ENCODE measurements around the gene ASS1.

The ASS1 gene

GRCh38 chr9:130450344-130451003 is 5.7 kb downstream of the ASS1 start:
- Histone ChIP-seq H3K36me3 (ENCODE audit: insufficient read depth, low read depth, low read length) (peaks cover 6% of the 10 kb centered on the region; the same call in 1 of the 2 replicates), H3K27ac (ENCODE audit: low read length) (no peak overlapping the region), H3K27me3 (ENCODE audit: insufficient read depth, low read length) (peaks cover 22% of the 10 kb centered on the region), H3K9me3 (ENCODE audit: insufficient read depth, low read depth, low read length) (no peaks in the 10 kb centered on the region), H3K4me1 (ENCODE audit: insufficient read depth, low read length) (peaks cover 25% of the 10 kb centered on the region), H3K4me3 (ENCODE audit: low read length) (no peak overlapping the region), H3K9ac (ENCODE audit: low read depth, low read length) (no peak overlapping the region)

- Histone ChIP-seq H3K4me1 (ENCODE audit: insufficient read depth, low read length) (peaks cover 22% of the 10 kb centered on the region), H3K36me3 (ENCODE audit: insufficient read depth, low read depth, low read length) (peaks cover 6% of the 10 kb centered on the region; the same call in 1 of the 2 replicates), H3K27me3 (ENCODE audit: insufficient read depth, low read length) (peaks cover 17% of the 10 kb centered on the region), H3K9me3 (ENCODE audit: insufficient read depth, low read depth, low read length) (no peaks in the 10 kb centered on the region), H3K27ac (ENCODE audit: low read length) (no peak overlapping the region), H3K9ac (ENCODE audit: low read depth, low read length) (no peak overlapping the region), H3K4me3 (ENCODE audit: low read length) (no peak overlapping the region)
These were observed 6.2 kb downstream of the ASS1 start for GRCh38 chr9:130451004-130451390.

GRCh38 chr9:130451509-130452388 is 7.0 kb downstream of the ASS1 start:
- Histone ChIP-seq H3K4me1 (ENCODE audit: insufficient read depth, low read length) (peaks cover 16% of the 10 kb centered on the region), H3K27ac (ENCODE audit: low read length) (no peak overlapping the region), H3K9ac (ENCODE audit: low read depth, low read length) (no peak overlapping the region; the same call in 1 of the 2 replicates), H3K36me3 (ENCODE audit: insufficient read depth, low read depth, low read length) (peaks cover 6% of the 10 kb centered on the region; the same call in 1 of the 2 replicates), H3K4me3 (ENCODE audit: low read length) (no peak overlapping the region), H3K27me3 (ENCODE audit: insufficient read depth, low read length) (peaks cover 12% of the 10 kb centered on the region), H3K9me3 (ENCODE audit: insufficient read depth, low read depth, low read length) (no peaks in the 10 kb centered on the region)

- Histone ChIP-seq H3K4me1 (ENCODE audit: insufficient read depth, low read length) (peaks cover 5% of the 10 kb centered on the region; the same call in 1 of the 2 replicates), H3K9ac (ENCODE audit: low read depth, low read length) (no peak overlapping the region), H3K27me3 (ENCODE audit: insufficient read depth, low read length) (peaks cover under 1% of the 10 kb centered on the region; the same call in 1 of the 2 replicates), H3K4me3 (ENCODE audit: low read length) (no peak overlapping the region), H3K9me3 (ENCODE audit: insufficient read depth, low read depth, low read length) (no peaks in the 10 kb centered on the region), H3K36me3 (ENCODE audit: insufficient read depth, low read depth, low read length) (peaks cover 6% of the 10 kb centered on the region; the same call in 1 of the 2 replicates), H3K27ac (ENCODE audit: low read length) (no peak overlapping the region)
These were observed 8.1 kb downstream of the ASS1 start for GRCh38 chr9:130452835-130453234.

- no peaks in the 10 kb centered on the region for H3K27me3 ChIP-seq (ENCODE audit: insufficient read depth, low read length)
- no peaks in the 10 kb centered on the region for H3K9me3 ChIP-seq (ENCODE audit: insufficient read depth, low read depth, low read length)
- no peak overlapping the region for H3K4me3 ChIP-seq (ENCODE audit: low read length)
- H3K36me3 ChIP-seq (ENCODE audit: insufficient read depth, low read depth, low read length), result peaks cover 6% of the 10 kb centered on the region; the same call in 1 of the 2 replicates
- no peaks in the 10 kb centered on the region; the same call in 1 of the 2 replicates for H3K4me1 ChIP-seq (ENCODE audit: insufficient read depth, low read length)
- no peak overlapping the region for H3K9ac ChIP-seq (ENCODE audit: low read depth, low read length)
- H3K27ac ChIP-seq (ENCODE audit: low read length), result no peak overlapping the region
These were observed 8.7 kb downstream of the ASS1 start for GRCh38 chr9:130453487-130453886.

GRCh38 chr9:130454096-130454811 is 9.5 kb downstream of the ASS1 start:
- H3K27ac ChIP-seq (ENCODE audit: low read length), result no peak overlapping the region
- H3K4me3 ChIP-seq (ENCODE audit: low read length), result no peak overlapping the region
- H3K27me3 ChIP-seq (ENCODE audit: insufficient read depth, low read length), result no peaks in the 10 kb centered on the region
- H3K9ac ChIP-seq (ENCODE audit: low read depth, low read length), result no peak overlapping the region
- H3K36me3 ChIP-seq (ENCODE audit: insufficient read depth, low read depth, low read length), result peaks cover 6% of the 10 kb centered on the region; the same call in 1 of the 2 replicates
- H3K4me1 ChIP-seq (ENCODE audit: insufficient read depth, low read length), result no peaks in the 10 kb centered on the region; the same call in 1 of the 2 replicates
- H3K9me3 ChIP-seq (ENCODE audit: insufficient read depth, low read depth, low read length), result no peaks in the 10 kb centered on the region

GRCh38 chr9:130454812-130455325 is 10.1 kb downstream of the ASS1 start:
- Histone ChIP-seq H3K36me3 (ENCODE audit: insufficient read depth, low read depth, low read length) (peaks cover 6% of the 10 kb centered on the region; the same call in 1 of the 2 replicates), H3K9me3 (ENCODE audit: insufficient read depth, low read depth, low read length) (no peaks in the 10 kb centered on the region), H3K4me3 (ENCODE audit: low read length) (no peak overlapping the region), H3K27ac (ENCODE audit: low read length) (no peak overlapping the region), H3K9ac (ENCODE audit: low read depth, low read length) (no peak overlapping the region), H3K27me3 (ENCODE audit: insufficient read depth, low read length) (no peaks in the 10 kb centered on the region), H3K4me1 (ENCODE audit: insufficient read depth, low read length) (no peaks in the 10 kb centered on the region; the same call in 1 of the 2 replicates)

- Histone ChIP-seq H3K27me3 (ENCODE audit: insufficient read depth, low read length) (no peaks in the 10 kb centered on the region), H3K4me1 (ENCODE audit: insufficient read depth, low read length) (no peaks in the 10 kb centered on the region), H3K9me3 (ENCODE audit: insufficient read depth, low read depth, low read length) (no peaks in the 10 kb centered on the region), H3K9ac (ENCODE audit: low read depth, low read length) (no peak overlapping the region), H3K4me3 (ENCODE audit: low read length) (no peak overlapping the region), H3K27ac (ENCODE audit: low read length) (no peak overlapping the region), H3K36me3 (ENCODE audit: insufficient read depth, low read depth, low read length) (peaks cover 6% of the 10 kb centered on the region; the same call in 1 of the 2 replicates)
These were observed 13.5 kb downstream of the ASS1 start for GRCh38 chr9:130458027-130458803.

GRCh38 chr9:130458804-130459067 is 14.0 kb downstream of the ASS1 start:
- no peaks in the 10 kb centered on the region for H3K27me3 ChIP-seq (ENCODE audit: insufficient read depth, low read length)
- no peak overlapping the region for H3K9ac ChIP-seq (ENCODE audit: low read depth, low read length)
- H3K27ac ChIP-seq (ENCODE audit: low read length), result no peak overlapping the region
- no peak overlapping the region for H3K4me3 ChIP-seq (ENCODE audit: low read length)
- H3K4me1 ChIP-seq (ENCODE audit: insufficient read depth, low read length), result no peaks in the 10 kb centered on the region
- peaks cover 6% of the 10 kb centered on the region; the same call in 1 of the 2 replicates for H3K36me3 ChIP-seq (ENCODE audit: insufficient read depth, low read depth, low read length)
- no peaks in the 10 kb centered on the region for H3K9me3 ChIP-seq (ENCODE audit: insufficient read depth, low read depth, low read length)

- H3K4me3 ChIP-seq (ENCODE audit: low read length), result no peak overlapping the region
- H3K27me3 ChIP-seq (ENCODE audit: insufficient read depth, low read length), result no peaks in the 10 kb centered on the region
- no peak overlapping the region for H3K9ac ChIP-seq (ENCODE audit: low read depth, low read length)
- H3K9me3 ChIP-seq (ENCODE audit: insufficient read depth, low read depth, low read length), result no peaks in the 10 kb centered on the region
- H3K27ac ChIP-seq (ENCODE audit: low read length), result no peak overlapping the region
- no peaks in the 10 kb centered on the region for H3K4me1 ChIP-seq (ENCODE audit: insufficient read depth, low read length)
- H3K36me3 ChIP-seq (ENCODE audit: insufficient read depth, low read depth, low read length), result peaks cover 6% of the 10 kb centered on the region; the same call in 1 of the 2 replicates
These were observed 14.4 kb downstream of the ASS1 start for GRCh38 chr9:130459151-130459550.
